ENCODE data around the gene CHRND. TPM values are rescaled to one million over a fixed set of nuclear protein-coding genes. Genes with fewer than 3 reads are reported as not detected.
"Not testable (repeated sequence)": the region's sequence is repeated elsewhere in the genome, so short reads cannot be mapped to it uniquely, and the experiment has no call there.

The CHRND gene
- polyA plus RNA-seq, 12 donors = 67.6 to 182 (median 131) TPM; not detected in 1

- DNase-seq = no peak
Measured at GRCh38 chr2:232569541-232569940, 43.6 kb downstream of the CHRND start.

GRCh38 chr2:232570481-232570880 lies 44.5 kb downstream of the CHRND start:
- not testable (repeated sequence) for DNase-seq

- no peak for DNase-seq
Measured at GRCh38 chr2:232571026-232571474, 45.1 kb downstream of the CHRND start.

GRCh38 chr2:232573042-232573441 lies 47.1 kb downstream of the CHRND start:
- DNase-seq = no peak

- DNase-seq = no peak
Measured at GRCh38 chr2:232573771-232574435, 47.9 kb downstream of the CHRND start.

GRCh38 chr2:232574674-232575403 lies 48.9 kb downstream of the CHRND start:
- no peak for DNase-seq

- DNase-seq = no peak
Measured at GRCh38 chr2:232575404-232575746, 49.4 kb downstream of the CHRND start.

GRCh38 chr2:232576995-232577394 lies 51.0 kb downstream of the CHRND start:
- no peak for DNase-seq

GRCh38 chr2:232577841-232578240 lies 51.9 kb downstream of the CHRND start:
- no peak for DNase-seq

GRCh38 chr2:232578626-232579025 lies 52.7 kb downstream of the CHRND start:
- no peak for DNase-seq

- no peak for DNase-seq
Measured at GRCh38 chr2:232580648-232580981, 54.7 kb downstream of the CHRND start.

- no peak for DNase-seq
Measured at GRCh38 chr2:232581725-232582124, 55.8 kb downstream of the CHRND start.

GRCh38 chr2:232584238-232584637 lies 58.3 kb downstream of the CHRND start:
- no peak for DNase-seq

Other genes with a start within 250 kb of the CHRND start
- gene ALPP, start 147.4 kb upstream of the CHRND start, polyA plus RNA-seq (ENCODE audit: insufficient read length in 12 of 12) = under 1 TPM in 3 of 12 donors, not detected in 9; 0.09 to 0.39 (median 0.13) TPM
- gene ALPG, start 119.3 kb upstream of the CHRND start, polyA plus RNA-seq (ENCODE audit: insufficient read length in 12 of 12) = not detected
- gene ALPI, start 70.0 kb upstream of the CHRND start, polyA plus RNA-seq (ENCODE audit: insufficient read length in 12 of 12) = not detected
- 1 to 10 TPM in 1 of 12 donors, under 1 TPM in 9, not detected in 2; 0.24 to 1.2 (median 0.44) TPM for gene ECEL1, start 38.3 kb upstream of the CHRND start, polyA plus RNA-seq (ENCODE audit: insufficient read length in 12 of 12)
- 1 to 10 TPM in 7 of 12 donors, under 1 TPM in 3, not detected in 2; 0.51 to 2.6 (median 1.3) TPM for gene PRSS56, start 5.8 kb upstream of the CHRND start, polyA plus RNA-seq (ENCODE audit: insufficient read length in 12 of 12)
- 100 to 1,000 TPM in 8 of 12 donors, 10 to 100 TPM in 4; 54.4 to 516 (median 119) TPM for gene CHRNG, start 13.5 kb downstream of the CHRND start, polyA plus RNA-seq (ENCODE audit: insufficient read length in 12 of 12)
- gene TIGD1, start 24.4 kb downstream of the CHRND start, polyA plus RNA-seq (ENCODE audit: insufficient read length in 12 of 12) = 1 to 10 TPM in 11 of 12 donors, not detected in 1; 4.0 to 9.1 (median 6.8) TPM
- gene EIF4E2, start 24.5 kb downstream of the CHRND start, polyA plus RNA-seq (ENCODE audit: insufficient read length in 12 of 12) = 100 to 1,000 TPM in 9 of 12 donors, 10 to 100 TPM in 2, not detected in 1; 72.7 to 141 (median 118) TPM
- 10 to 100 TPM in 11 of 12 donors, not detected in 1; 14.9 to 41.7 (median 29.6) TPM for gene EFHD1, start 107.4 kb downstream of the CHRND start, polyA plus RNA-seq (ENCODE audit: insufficient read length in 12 of 12)
- 10 to 100 TPM in 11 of 12 donors, not detected in 1; 36.5 to 71.9 (median 42.4) TPM for gene GIGYF2, start 171.2 kb downstream of the CHRND start, polyA plus RNA-seq (ENCODE audit: insufficient read length in 12 of 12)